ENCODE data around the gene GLT8D1.
A peak's percentile ranks its signal among the peaks of the same experiment; 100 is the strongest.
"Not testable (repeated sequence)": the region's sequence is repeated elsewhere in the genome, so short reads cannot be mapped to it uniquely, and the experiment has no call there.

The GLT8D1 gene

DNA sequence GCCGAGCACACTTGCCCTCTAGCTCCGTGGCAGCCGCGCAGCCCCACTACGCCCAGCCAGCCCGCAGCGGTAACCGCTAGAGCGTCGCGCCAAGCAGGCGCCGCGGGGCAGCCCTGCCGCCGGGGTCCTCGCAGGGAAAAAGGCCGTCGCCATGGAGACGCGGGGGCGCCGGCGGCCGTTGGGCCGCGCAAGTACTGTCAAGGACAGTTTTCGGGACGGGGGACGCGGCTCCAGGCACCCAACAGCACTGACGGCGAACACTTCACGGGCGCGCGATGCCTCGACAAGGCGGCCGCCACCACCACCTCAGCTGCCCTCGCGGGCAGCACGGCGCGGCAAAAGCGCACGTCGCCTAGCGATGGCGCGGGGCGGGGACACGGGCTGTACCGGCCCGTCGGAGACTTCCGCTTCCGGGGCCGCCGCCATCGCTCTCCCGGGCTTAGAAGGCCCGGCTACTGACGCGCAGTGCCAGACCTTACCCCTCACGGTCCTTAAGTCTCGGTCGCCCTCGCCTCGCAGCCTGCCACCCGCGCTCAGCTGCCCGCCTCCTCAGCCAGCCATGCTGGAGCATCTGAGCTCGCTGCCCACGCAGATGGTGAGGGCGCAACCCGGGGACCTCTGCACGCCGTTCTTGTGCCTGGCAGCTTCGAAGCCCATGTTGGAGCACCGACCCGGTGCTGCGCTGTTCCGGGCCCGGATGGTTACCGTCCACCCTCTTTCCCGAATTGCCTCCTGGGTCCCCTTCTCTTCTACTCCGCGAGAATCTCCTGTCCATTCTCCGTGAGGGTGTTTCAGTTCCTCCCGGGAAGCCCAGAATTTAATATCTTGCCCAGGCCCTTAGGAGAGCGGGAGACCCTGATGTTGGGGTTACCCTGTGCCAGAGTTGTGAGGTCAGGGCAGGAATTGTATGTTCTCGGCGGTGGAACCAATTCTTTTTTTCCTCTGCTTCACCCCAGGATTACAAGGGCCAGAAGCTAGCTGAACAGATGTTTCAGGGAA is at the start of gene GLT8D1, which contains the start of gene SPCS1:
Gene GLT8D1, minus strand, starts transcription at position 104 of the 999 bp plus-strand sequence. CDS start 5,331 bp downstream, outside the sequence.
Gene SPCS1, plus strand, starts transcription at position 419 of the 999 bp plus-strand sequence. Its CDS starts 141 bp downstream, at position 560.
- DNase-seq (ENCODE audit: low read depth): peak; percentile 37

DNA sequence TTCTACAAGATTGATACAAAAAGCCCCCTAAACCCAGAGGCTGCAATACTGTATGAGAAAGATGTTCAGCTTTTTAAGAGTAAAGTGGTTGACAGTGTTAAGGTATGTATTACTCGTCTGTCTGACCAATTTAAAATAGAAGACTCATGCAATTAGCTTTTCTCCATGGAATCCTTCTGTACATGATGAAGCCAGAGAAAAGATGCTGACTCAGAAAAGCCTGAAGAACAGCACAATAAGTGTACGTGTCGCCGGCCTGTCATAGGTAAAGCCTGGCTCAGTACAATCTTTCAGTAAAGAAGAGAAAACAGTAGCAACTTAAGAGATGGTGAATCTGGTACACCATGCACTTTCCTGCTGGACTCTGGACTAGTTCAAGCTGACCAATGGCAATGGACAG is 48.8 kb upstream of the GLT8D1 start:
- no peak for DNase-seq (ENCODE audit: low read depth)

GRCh38 chr3:52752045-52752660 is 46.6 kb upstream of the GLT8D1 start:
- DNase-seq (ENCODE audit: low read depth): no peak

DNA sequence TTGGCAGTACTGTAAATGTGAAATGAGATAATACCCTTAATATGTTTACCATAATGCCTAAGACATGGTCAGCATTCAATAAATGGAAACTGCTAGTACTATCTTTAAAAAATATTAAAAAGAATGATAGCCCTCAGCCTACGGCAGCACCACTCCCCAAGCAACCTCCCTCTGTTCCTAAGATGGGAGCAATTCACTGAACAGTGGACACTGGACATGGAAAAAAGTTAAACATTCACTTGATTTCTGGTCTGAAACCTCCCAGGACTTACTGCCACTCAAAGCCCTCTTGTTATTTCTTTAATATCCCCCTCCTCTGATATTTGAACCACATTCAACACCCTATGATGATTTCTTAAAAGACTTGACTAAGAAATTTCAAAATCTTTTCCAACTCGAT is 38.1 kb upstream of the GLT8D1 start:
- no peak for DNase-seq (ENCODE audit: low read depth)

DNA sequence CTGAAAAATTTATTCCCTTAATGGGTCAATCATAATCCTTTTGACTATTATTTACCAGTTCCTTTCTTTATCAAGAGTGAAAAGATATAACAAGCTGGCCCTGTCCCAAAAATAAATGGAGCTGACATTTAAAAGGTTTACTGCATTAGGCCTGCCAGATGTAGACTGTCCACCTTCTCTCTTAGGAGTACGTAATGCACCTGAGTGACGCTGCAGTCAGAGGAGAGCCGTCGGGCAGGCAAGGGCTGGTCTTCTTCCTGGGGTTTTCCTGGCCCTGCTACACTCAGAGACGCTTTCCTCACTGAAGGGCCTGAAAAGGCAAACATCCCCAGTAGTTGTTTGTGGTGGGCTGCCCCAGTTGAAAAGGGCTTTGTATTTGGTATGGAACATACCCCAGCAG is 37.6 kb upstream of the GLT8D1 start:
- no peak for DNase-seq (ENCODE audit: low read depth)

DNA sequence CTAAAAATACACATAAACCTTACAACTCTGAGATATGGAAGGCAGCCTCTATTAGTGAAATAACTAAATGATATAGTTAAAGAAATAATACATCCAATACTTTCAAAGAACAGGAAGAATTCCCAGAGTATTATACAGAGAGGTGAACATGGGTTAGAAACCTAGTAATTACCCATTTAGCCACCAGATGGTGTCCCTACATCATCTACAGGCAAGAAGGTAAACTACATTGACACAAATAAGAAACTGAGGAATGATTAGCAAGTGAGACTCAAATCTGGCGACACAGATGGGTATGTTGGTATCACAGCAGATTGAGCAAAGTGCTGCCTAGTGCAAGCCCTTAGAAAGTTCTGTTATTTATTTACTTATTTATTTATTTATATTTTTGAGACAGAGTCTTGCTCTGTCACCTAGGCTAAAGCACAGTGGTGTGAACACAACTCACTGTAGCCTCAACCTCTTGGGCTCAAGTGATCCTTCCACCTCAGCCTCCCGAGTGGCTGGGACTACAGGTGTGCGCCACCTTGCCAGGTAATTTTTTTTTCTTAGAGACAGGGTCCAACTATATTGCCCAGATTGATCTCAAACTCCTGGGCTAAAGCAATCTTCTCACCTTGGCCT is 36.9 kb upstream of the GLT8D1 start:
- DNase-seq (ENCODE audit: low read depth): no peak

DNA sequence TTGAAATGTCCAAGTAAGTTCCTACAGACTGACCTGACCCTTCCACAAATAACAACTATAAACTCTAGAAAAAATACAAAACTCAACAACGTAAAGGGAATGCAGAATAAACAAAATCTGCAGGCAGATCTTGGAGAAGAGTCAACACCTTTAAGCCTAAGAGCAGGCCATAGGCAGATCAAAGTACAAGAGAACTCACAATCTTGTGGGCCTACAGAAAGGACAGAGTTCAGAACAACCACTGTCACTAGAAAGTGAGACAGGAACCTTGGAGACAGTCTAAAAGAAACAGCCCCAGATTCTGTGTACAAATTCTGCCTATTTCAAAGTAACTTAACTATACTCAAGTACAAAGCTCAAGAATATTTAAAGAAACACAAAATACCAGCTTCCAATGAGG is 34.1 kb upstream of the GLT8D1 start:
- no peak for DNase-seq (ENCODE audit: low read depth)

DNA sequence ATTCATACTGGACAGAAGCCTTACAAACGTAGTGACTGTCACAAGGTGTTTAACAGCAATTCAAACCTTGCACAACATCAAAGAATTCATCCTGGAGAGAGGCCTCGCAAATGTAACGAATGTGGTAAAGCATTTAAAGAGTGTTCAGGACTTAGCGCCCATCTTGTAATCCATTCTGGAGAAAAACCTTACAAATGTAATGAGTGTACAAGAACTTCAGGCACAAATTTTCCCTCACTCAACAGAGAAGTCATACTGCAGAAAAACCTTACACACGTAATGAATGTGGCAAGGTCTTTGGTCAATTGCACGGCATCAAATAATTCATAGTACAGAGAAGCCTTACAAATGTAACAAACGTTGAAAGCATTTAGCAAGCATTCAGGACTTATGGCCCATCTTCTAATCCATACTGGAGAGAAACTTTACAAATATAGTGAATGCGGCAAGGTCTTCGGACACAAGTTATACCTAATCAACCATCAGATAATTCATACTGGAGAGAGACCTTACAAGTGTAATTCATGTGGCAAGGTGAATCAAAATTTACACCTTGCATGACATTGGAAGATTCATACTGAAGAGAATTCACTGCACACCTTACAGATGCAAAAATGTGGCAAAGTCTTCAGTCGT is 27.8 kb upstream of the GLT8D1 start:
- no peak for DNase-seq (ENCODE audit: low read depth)

- DNase-seq (ENCODE audit: low read depth): no peak
These were observed 26.0 kb upstream of the GLT8D1 start for GRCh38 chr3:52731590-52731989.

GRCh38 chr3:52730681-52731080 is 25.1 kb upstream of the GLT8D1 start:
- no peak for DNase-seq (ENCODE audit: low read depth)

GRCh38 chr3:52728753-52729152 is 23.2 kb upstream of the GLT8D1 start:
- not testable (repeated sequence) for DNase-seq (ENCODE audit: low read depth)

GRCh38 chr3:52724511-52724910 is 18.9 kb upstream of the GLT8D1 start:
- no peak for DNase-seq (ENCODE audit: low read depth)

GRCh38 chr3:52723935-52724334 is 18.3 kb upstream of the GLT8D1 start:
- no peak for DNase-seq (ENCODE audit: low read depth)

- DNase-seq (ENCODE audit: low read depth): no peak
These were observed 16.9 kb upstream of the GLT8D1 start for GRCh38 chr3:52722491-52722890.

DNA sequence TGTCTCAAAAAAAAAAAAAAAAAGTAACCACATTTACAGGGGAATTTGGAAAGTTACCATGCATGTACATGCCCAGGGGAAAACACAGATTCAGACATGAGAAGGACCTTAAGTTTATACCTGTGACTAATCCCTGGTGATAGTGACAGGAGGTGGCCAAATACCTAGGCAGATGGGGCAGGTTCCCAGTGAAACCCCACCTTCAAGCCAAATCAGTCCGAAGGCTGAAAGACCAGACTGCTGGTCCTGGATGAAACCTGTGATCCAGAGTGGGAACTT is 16.1 kb upstream of the GLT8D1 start:
- DNase-seq (ENCODE audit: low read depth): no peak

GRCh38 chr3:52721002-52721729 is 15.6 kb upstream of the GLT8D1 start:
- DNase-seq (ENCODE audit: low read depth): no peak

GRCh38 chr3:52719618-52720017 is 14.0 kb upstream of the GLT8D1 start:
- no peak for DNase-seq (ENCODE audit: low read depth)

DNA sequence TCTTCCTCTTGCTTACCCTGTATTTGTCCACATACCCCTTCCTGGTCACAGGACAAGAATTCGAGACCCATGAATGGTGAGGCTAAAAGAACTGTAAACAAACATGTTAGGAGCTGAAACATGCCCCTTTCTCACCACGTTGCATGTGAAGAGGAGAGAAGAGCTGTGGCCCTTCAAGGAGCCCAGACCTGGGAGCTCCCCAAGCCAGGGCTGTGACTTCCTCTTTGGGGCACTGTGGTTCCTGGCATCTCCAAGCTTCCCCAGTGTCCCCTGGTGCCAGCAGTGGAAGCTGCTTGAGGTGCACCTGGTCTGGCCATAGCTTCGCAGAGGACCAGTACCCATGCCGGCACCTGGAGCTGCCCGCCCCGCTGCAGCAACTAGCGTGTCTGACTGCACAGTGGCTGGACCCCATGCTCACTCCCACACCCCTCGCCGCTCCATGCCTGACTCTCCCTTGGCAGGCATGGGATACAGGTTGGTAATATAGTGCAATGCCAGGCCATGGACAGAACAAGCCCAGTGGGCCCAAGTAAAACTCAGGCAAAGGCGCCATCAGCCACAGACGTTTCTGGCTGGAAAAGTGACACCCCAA is 10.2 kb upstream of the GLT8D1 start:
- no peak for DNase-seq (ENCODE audit: low read depth)

DNA sequence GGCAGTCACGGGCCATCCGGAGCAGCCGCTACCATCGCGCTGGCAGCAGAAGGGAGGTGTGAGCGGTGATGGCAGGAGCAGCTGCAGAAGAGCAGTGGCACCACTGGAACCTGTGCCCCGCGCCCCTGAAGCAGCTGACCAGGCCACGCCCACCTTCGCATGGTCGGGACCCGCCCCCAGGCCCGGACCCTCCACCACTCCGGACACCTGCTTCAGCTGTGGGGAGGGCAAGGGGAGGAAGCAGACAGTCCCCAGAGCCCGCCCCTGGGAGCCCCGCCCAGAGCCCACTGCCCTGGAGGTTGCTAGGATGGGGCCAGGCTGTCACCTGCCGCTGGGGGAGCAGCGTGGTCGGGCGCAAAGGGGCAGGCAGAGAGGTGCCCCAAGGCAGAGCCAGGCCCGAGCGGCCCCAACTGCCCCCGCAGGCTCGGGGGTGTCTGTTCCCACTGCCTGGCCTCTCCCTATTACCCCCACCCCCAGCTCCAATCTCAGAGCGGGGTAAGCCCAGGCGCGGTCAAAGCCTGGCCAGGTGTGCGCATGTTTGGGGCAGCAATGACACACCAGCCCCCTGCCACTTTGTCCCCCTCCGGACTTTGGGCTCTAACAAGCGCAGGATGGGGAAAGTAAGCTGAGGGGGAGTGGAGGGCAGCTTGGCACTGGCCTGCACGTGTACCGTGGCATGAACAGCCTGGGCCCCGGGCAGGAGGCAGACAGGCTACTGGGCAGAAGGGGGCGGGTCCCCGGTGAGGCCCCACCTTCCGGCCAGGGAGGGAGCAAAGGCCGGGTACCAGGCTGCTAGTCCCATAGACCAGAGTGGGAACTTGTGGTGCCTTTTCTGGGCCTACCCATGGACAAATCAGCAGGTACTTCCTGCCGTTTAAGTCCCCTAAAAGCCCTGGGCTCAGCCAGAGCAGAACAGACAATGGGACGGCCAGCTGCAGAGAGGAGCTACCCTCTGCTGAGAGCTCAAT is 9.0 kb upstream of the GLT8D1 start:
- no peak for DNase-seq (ENCODE audit: low read depth)
